GM19351 (cell line): ENCODE data around the gene FAM110A.
A peak's percentile ranks its signal among the peaks of the same experiment; 100 is the strongest.
"Not testable (repeated sequence)": the region's sequence is repeated elsewhere in the genome, so short reads cannot be mapped to it uniquely, and the experiment has no call there.

Source experiments
- ATAC-seq: cut with Tn5 transposase; IDR thresholded peaks from one replicate; pipeline ENCODE4 v1.9.1; 2021; ENCODE audit warnings: mild to moderate bottlenecking, moderate library complexity; ENCODE audit not compliant: unreplicated experiment

Gene FAM110A

GRCh38 chr20:833450-834150, at the start of gene FAM110A:
FAM110A (plus strand) TSS chr20:833715; CDS start chr20:844805, 11,090 bp downstream.
- peak; percentile 92 for ATAC-seq

- ATAC-seq, result no peak
Measured at GRCh38 chr20:787825-788224, 45.7 kb upstream of the FAM110A start.

GRCh38 chr20:791056-791455, 42.5 kb upstream of the FAM110A start:
- no peak for ATAC-seq

- no peak for ATAC-seq
Measured at GRCh38 chr20:792248-792647, 41.3 kb upstream of the FAM110A start.

- no peak for ATAC-seq
Measured at GRCh38 chr20:796921-797320, 36.6 kb upstream of the FAM110A start.

- ATAC-seq, result not testable (repeated sequence)
Measured at GRCh38 chr20:798746-799145, 34.8 kb upstream of the FAM110A start.

- ATAC-seq, result not testable (repeated sequence)
Measured at GRCh38 chr20:800026-800425, 33.5 kb upstream of the FAM110A start.

- no peak for ATAC-seq
Measured at GRCh38 chr20:801678-802077, 31.8 kb upstream of the FAM110A start.

GRCh38 chr20:805713-806112, 27.8 kb upstream of the FAM110A start:
- ATAC-seq, result no peak

GRCh38 chr20:811776-812434, 21.6 kb upstream of the FAM110A start:
- not testable (repeated sequence) for ATAC-seq

- ATAC-seq, result not testable (repeated sequence)
Measured at GRCh38 chr20:812435-812814, 21.1 kb upstream of the FAM110A start.

- ATAC-seq, result no peak
Measured at GRCh38 chr20:813390-813789, 20.1 kb upstream of the FAM110A start.

- ATAC-seq, result no peak
Measured at GRCh38 chr20:815226-815625, 18.3 kb upstream of the FAM110A start.

- ATAC-seq, result no peak
Measured at GRCh38 chr20:815914-816606, 17.5 kb upstream of the FAM110A start.

- no peak for ATAC-seq
Measured at GRCh38 chr20:818001-818664, 15.4 kb upstream of the FAM110A start.

GRCh38 chr20:819680-820322, 13.7 kb upstream of the FAM110A start:
- ATAC-seq, result no peak

GRCh38 chr20:820323-820953, 13.1 kb upstream of the FAM110A start:
- ATAC-seq, result no peak

GRCh38 chr20:821046-821730, 12.3 kb upstream of the FAM110A start:
- no peak for ATAC-seq

- no peak for ATAC-seq
Measured at GRCh38 chr20:821731-822065, 11.8 kb upstream of the FAM110A start.
